ENCODE measurements around the gene USP47. TPM values are rescaled to one million over a fixed set of nuclear protein-coding genes. Genes with fewer than 3 reads are reported as not detected.

USP47 gene
- total and polyA plus RNA-seq, 2 of the 8 experiments (the other 6 are each of a cell fraction or from before 2014, with no cell fraction given) = 4.2 to 21.3 TPM

DNA sequence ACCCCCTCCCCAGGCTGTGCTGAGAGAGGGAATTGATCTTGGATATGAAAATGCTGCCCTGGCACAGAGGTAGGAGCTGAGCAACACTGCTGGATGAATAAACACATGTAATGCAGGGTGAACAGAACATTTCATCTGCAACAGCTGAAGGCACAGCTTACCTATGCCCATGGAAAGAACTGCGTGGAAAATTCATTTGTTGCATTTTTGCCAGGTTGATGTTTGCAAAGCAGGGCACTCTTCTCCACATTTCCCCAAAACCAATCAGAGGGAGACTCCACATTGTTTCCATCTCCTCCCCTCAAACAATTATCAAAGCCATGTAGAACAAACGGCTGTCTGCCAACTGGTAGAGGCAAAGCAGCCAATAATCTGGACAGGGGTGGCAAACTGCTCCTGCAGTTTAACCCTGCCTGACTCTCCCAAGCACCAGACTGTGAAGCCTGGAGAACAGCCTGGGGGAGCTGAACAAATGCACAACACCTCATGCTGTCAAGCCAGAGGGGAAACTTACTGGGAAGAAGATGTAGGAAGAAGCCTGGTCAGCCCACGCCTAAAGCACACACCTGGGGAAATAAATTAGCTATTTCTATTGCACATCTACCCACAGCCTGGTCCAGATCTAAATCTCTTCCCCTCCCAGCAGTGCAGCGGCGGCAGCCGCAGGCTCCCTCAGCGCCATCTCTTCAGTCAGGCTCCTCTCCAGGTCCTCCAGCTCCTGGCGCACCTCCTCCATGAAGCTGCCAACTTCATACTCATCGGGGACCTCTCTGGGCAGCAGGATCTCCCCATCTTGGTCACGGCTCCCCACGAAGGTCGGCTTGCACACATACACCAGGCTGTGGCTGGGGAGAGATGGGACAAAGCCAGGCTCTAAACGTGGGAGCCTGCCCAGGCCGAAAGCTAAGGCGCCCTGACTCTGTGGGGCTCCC is 122.3 kb downstream of the USP47 start:
- H2AFZ ChIP-seq (ENCODE audit: low read length) = no peak overlapping the region
- no peak overlapping the region for H3K9ac ChIP-seq (replicated peaks in 1 of 4; ENCODE audit: extremely low read depth in 1 of 4, low read depth in 3 of 4, low read length in 3 of 4)
- H3K4me2 ChIP-seq (ENCODE audit: insufficient read depth in 1 of 2, low read depth in 2 of 2, low read length in 2 of 2) = no peak overlapping the region
- CTCF ChIA-PET (ENCODE audit: partially characterized antibody) = interaction anchor here (0.9 to 6.2 kb wide), 10 partner anchors 8 to 254 kb away, joined by 3 to 63 read pairs (median 5); partner anchors contain the start of gene DKK3
- H3K56ac ChIP-seq (replicated peaks; ENCODE audit: insufficient read length, low read depth, low read length) = no peak overlapping the region
- H2BK20ac ChIP-seq (ENCODE audit: low read length) = no peak overlapping the region
- no peaks in the 10 kb centered on the region for H3K79me2 ChIP-seq (ENCODE audit: control insufficient read depth in 1 of 2, insufficient read depth in 2 of 2, low read length in 2 of 2)
- H3K4me1 ChIP-seq (replicated peaks in 1 of 4; ENCODE audit: control insufficient read depth in 3 of 4, insufficient read depth in 4 of 4, low read length in 3 of 4) = no peaks in the 10 kb centered on the region; a peak in 1 of 7 replicates
- no peak overlapping the region for H4K8ac ChIP-seq (ENCODE audit: extremely low read depth, insufficient read depth, low read length)
- H2BK12ac ChIP-seq (ENCODE audit: low read depth, low read length) = no peak overlapping the region
- no peak overlapping the region for H3K23ac ChIP-seq (ENCODE audit: insufficient read length)
- no peak overlapping the region for H2BK15ac ChIP-seq (ENCODE audit: low read length)
- DNase-seq (ENCODE audit: low read depth in 1 of 2, low spot score in 2 of 2) (peak in 1 of 2 experiments; percentile 35), FAIRE-seq (no peak)
- H3K4ac ChIP-seq (replicated peaks; ENCODE audit: insufficient read length, low read depth, low read length) = no peak overlapping the region
- 92% methylated on average over 15 of the region's 15 CpGs; no CpG with 5 or more reads in 1 of the 2 experiments for WGBS, 2 experiments (ENCODE audit: extremely low coverage in 1 of 2, insufficient coverage in 1 of 2, insufficient read length in 1 of 2, insufficient replicate concordance in 2 of 2, low coverage in 1 of 2, low lambda C conversion rate in 2 of 2, missing lambda C conversion rate in 1 of 2)
- no peak overlapping the region for H3K14ac ChIP-seq (ENCODE audit: insufficient read length)
- no peaks in the 10 kb centered on the region for H3K79me1 ChIP-seq (ENCODE audit: low read depth, low read length)
- H2AK5ac ChIP-seq (ENCODE audit: low read depth, low read length) = no peak overlapping the region
- no peak overlapping the region for H3K18ac ChIP-seq (ENCODE audit: extremely low read depth, low read length)
- no peak overlapping the region for H4K5ac ChIP-seq (ENCODE audit: insufficient read length, low read depth, low read length)
- POLR2A ChIA-PET (ENCODE audit: partially characterized antibody) = interaction anchor here (0.7 kb wide), 1 partner anchor 16 kb away, joined by 3 read pairs; no protein-coding TSS in a partner anchor
- peaks cover 0 to 2% of the 10 kb centered on the region in 2 experiments for H4K20me1 ChIP-seq (replicated peaks in 1 of 2; ENCODE audit: control insufficient read depth in 1 of 2, insufficient read depth in 2 of 2, low read length in 2 of 2)
- H3K23me2 ChIP-seq (ENCODE audit: low read depth, low read length) = no peaks in the 10 kb centered on the region
- no peak overlapping the region for H3K27ac ChIP-seq (ENCODE audit: low read depth, low read length)
- no peaks in the 10 kb centered on the region for H3K9me3 ChIP-seq (ENCODE audit: insufficient read depth in 2 of 2, low read depth in 1 of 2, low read length in 1 of 2)
- peaks cover 0 to 2% (median 0%) of the 10 kb centered on the region in 4 experiments; a peak in 3 of 8 replicates for H3K36me3 ChIP-seq (ENCODE audit: control insufficient read depth in 2 of 4, insufficient read depth in 4 of 4, low read length in 3 of 4)
- H4K91ac ChIP-seq (replicated peaks; ENCODE audit: insufficient read length, low read length) = no peak overlapping the region
- no peaks in the 10 kb centered on the region for H3K27me3 ChIP-seq (replicated peaks in 1 of 4; ENCODE audit: control insufficient read depth in 3 of 4, extremely low read depth in 1 of 4, insufficient read depth in 3 of 4, low read length in 3 of 4)
- no peak overlapping the region for H2BK5ac ChIP-seq (ENCODE audit: low read depth, low read length)
- no peak overlapping the region for H2BK120ac ChIP-seq (replicated peaks; ENCODE audit: low read depth, low read length)
- no peak overlapping the region for H3K4me3 ChIP-seq (ENCODE audit: extremely low read depth in 1 of 4, insufficient read depth in 2 of 4, low read depth in 3 of 4, low read length in 4 of 4)
